ENCODE results near the gene IL17A.

Gene IL17A

DNA sequence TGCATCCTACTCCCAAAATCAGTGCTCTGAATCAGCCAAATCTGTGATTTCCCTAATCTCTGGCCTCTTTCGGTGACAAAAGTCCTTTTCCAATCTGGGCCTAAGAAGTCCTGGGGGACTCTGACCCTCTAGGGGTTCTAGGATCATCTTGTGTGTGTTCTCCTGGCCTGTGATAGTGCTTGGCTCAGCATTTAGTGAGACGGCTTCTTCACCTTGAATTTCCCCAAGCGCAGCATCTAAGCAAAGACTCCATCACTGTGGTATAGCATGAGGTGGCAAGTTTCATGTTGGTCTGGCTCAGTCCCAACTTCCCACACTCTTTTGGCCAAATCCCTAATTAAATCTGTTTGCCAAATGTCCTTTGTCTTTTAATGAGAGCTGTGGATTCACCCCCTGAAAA lies 12.1 kb upstream of the IL17A start:
- Histone ChIP-seq H3K36me3 (ENCODE audit: insufficient read depth, low read length) (no peaks in the 10 kb centered on the region), H4K20me1 (ENCODE audit: insufficient read depth, low read length) (no peaks in the 10 kb centered on the region), H3F3A (ENCODE audit: insufficient read depth, low read length) (no peaks in the 10 kb centered on the region), H3K9ac (ENCODE audit: low read length) (no peak overlapping the region), H3K9me3 (ENCODE audit: low read length) (no peaks in the 10 kb centered on the region), H3K27me3 (ENCODE audit: insufficient read depth, low read length) (no peaks in the 10 kb centered on the region; the same call in 1 of the 2 replicates), H3K4me3 (ENCODE audit: low read depth, low read length, poor library complexity, severe bottlenecking) (no peak overlapping the region), H3K4me1 (ENCODE audit: insufficient read depth, low read length, severe bottlenecking) (no peaks in the 10 kb centered on the region), H3K27ac (ENCODE audit: low read depth, low read length, poor library complexity, severe bottlenecking) (no peak overlapping the region), H3K4me2 (ENCODE audit: low read length) (no peak overlapping the region), H3K79me2 (ENCODE audit: insufficient read depth, low read length) (no peaks in the 10 kb centered on the region), H2AFZ (ENCODE audit: low read length) (no peak overlapping the region), H3K9me2 (ENCODE audit: low read depth, low read length) (no peaks in the 10 kb centered on the region)
- TF ChIP-seq, protein P1, sequence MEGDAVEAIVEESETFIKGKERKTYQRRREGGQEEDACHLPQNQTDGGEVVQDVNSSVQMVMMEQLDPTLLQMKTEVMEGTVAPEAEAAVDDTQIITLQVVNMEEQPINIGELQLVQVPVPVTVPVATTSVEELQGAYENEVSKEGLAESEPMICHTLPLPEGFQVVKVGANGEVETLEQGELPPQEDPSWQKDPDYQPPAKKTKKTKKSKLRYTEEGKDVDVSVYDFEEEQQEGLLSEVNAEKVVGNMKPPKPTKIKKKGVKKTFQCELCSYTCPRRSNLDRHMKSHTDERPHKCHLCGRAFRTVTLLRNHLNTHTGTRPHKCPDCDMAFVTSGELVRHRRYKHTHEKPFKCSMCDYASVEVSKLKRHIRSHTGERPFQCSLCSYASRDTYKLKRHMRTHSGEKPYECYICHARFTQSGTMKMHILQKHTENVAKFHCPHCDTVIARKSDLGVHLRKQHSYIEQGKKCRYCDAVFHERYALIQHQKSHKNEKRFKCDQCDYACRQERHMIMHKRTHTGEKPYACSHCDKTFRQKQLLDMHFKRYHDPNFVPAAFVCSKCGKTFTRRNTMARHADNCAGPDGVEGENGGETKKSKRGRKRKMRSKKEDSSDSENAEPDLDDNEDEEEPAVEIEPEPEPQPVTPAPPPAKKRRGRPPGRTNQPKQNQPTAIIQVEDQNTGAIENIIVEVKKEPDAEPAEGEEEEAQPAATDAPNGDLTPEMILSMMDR (IDR thresholded peaks at IDR 0.05; ENCODE audit: low read length): no peak
- no peak for TF ChIP-seq EZH2 (IDR thresholded peaks at IDR 0.05; ENCODE audit: borderline replicate concordance, low read length)

DNA sequence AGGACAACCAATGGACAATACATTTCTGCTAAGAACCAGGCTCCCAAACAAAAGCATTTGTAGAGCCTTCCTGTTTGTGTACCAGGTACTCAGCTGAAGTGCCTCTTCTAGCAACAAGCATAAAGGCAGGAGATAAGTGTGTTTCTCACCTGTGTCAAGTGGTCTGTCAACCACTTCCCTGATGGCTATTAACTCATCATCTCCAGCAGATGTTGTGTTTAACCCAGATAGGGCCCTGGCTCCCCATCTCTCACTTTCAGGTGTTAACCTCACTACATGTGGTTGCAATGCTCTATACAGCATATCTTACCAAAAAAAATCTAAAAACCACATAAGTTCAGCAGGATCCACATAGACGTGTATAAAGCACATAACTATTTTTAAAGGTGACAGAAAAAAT lies 9.6 kb upstream of the IL17A start:
- Histone ChIP-seq H3K4me1 (ENCODE audit: insufficient read depth, low read length, severe bottlenecking) (no peaks in the 10 kb centered on the region), H2AFZ (ENCODE audit: low read length) (no peak overlapping the region), H3F3A (ENCODE audit: insufficient read depth, low read length) (no peaks in the 10 kb centered on the region), H3K9me2 (ENCODE audit: low read depth, low read length) (no peaks in the 10 kb centered on the region), H4K20me1 (ENCODE audit: insufficient read depth, low read length) (no peaks in the 10 kb centered on the region), H3K4me2 (ENCODE audit: low read length) (no peak overlapping the region), H3K9ac (ENCODE audit: low read length) (no peak overlapping the region), H3K27ac (ENCODE audit: low read depth, low read length, poor library complexity, severe bottlenecking) (no peak overlapping the region), H3K27me3 (ENCODE audit: insufficient read depth, low read length) (no peaks in the 10 kb centered on the region), H3K9me3 (ENCODE audit: low read length) (no peaks in the 10 kb centered on the region), H3K36me3 (ENCODE audit: insufficient read depth, low read length) (no peaks in the 10 kb centered on the region), H3K79me2 (ENCODE audit: insufficient read depth, low read length) (no peaks in the 10 kb centered on the region), H3K4me3 (ENCODE audit: low read depth, low read length, poor library complexity, severe bottlenecking) (no peak overlapping the region)
- no peak for TF ChIP-seq EZH2 (IDR thresholded peaks at IDR 0.05; ENCODE audit: borderline replicate concordance, low read length)
- TF ChIP-seq, protein P1 (IDR thresholded peaks at IDR 0.05; ENCODE audit: low read length): no peak

DNA sequence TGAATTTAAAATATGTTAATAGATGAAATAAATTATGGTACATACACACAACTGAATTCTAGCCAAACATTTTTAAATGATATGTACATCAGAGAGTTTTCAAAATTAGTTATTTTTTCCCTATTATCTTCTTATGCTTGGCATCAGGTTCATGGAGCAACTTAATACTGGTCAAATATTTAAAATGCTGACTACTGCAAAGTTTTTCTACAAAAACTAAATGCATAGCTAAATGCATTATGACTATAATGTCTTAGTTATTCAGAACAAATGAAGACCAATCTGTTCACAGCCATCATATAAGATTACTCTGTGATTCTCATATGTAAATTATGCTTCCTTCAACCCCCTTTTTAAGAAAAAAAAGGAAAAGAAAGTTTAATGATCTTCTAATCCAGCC lies 8.2 kb upstream of the IL17A start:
- Histone ChIP-seq H4K20me1 (ENCODE audit: insufficient read depth, low read length) (no peaks in the 10 kb centered on the region), H3K4me1 (ENCODE audit: insufficient read depth, low read length, severe bottlenecking) (no peaks in the 10 kb centered on the region), H3K9ac (ENCODE audit: low read length) (no peak overlapping the region), H3K27me3 (ENCODE audit: insufficient read depth, low read length) (no peaks in the 10 kb centered on the region), H3K79me2 (ENCODE audit: insufficient read depth, low read length) (no peaks in the 10 kb centered on the region), H3K9me2 (ENCODE audit: low read depth, low read length) (no peaks in the 10 kb centered on the region), H3K4me2 (ENCODE audit: low read length) (no peak overlapping the region), H3F3A (ENCODE audit: insufficient read depth, low read length) (no peaks in the 10 kb centered on the region), H3K27ac (ENCODE audit: low read depth, low read length, poor library complexity, severe bottlenecking) (no peak overlapping the region), H3K36me3 (ENCODE audit: insufficient read depth, low read length) (no peaks in the 10 kb centered on the region), H2AFZ (ENCODE audit: low read length) (no peak overlapping the region), H3K9me3 (ENCODE audit: low read length) (no peaks in the 10 kb centered on the region), H3K4me3 (ENCODE audit: low read depth, low read length, poor library complexity, severe bottlenecking) (no peak overlapping the region)
- TF ChIP-seq, protein P1 (IDR thresholded peaks at IDR 0.05; ENCODE audit: low read length): no peak
- no peak for TF ChIP-seq EZH2 (IDR thresholded peaks at IDR 0.05; ENCODE audit: borderline replicate concordance, low read length)

All from OCI-LY1 (cell line).